ENCODE measurements around the gene KRTAP19-2. TPM values are rescaled to one million over a fixed set of nuclear protein-coding genes. Genes with fewer than 3 reads are reported as not detected.
A peak's percentile ranks its signal among the peaks of the same experiment; 100 is the strongest.

Gene KRTAP19-2
- total RNA-seq, 6 experiments from 2014 or later = not detected

- Mint-ChIP-seq H3K4me1 (ENCODE audit: low read depth) (no peaks in the 10 kb centered on the region), H3K27me3 (ENCODE audit: insufficient read depth) (no peaks in the 10 kb centered on the region; the same call in 1 of the 2 replicates)
- DNase-seq = no peak
Measured at GRCh38 chr21:30479259-30479658, 8.0 kb downstream of the KRTAP19-2 start.

GRCh38 chr21:30478004-30478403, 9.2 kb downstream of the KRTAP19-2 start:
- H3K4me1 Mint-ChIP-seq (ENCODE audit: low read depth) = no peaks in the 10 kb centered on the region

More at GRCh38 chr21:30479259-30479658, 8.0 kb downstream of the KRTAP19-2 start:
- Mint-ChIP-seq H3K9me3 (peaks cover 33% of the 10 kb centered on the region), H3K4me3 (no peak overlapping the region), H3K36me3 (ENCODE audit: low read depth) (no peaks in the 10 kb centered on the region), H3K27ac (no peak overlapping the region)
- no peak for TF ChIP-seq CTCF (IDR thresholded peaks at IDR 0.05)

GRCh38 chr21:30468900-30469714, 18.1 kb downstream of the KRTAP19-2 start:
- Mint-ChIP-seq H3K36me3 (ENCODE audit: low read depth) (no peaks in the 10 kb centered on the region), H3K27ac (no peak overlapping the region), H3K4me3 (no peak overlapping the region), H3K4me1 (ENCODE audit: low read depth) (no peaks in the 10 kb centered on the region), H3K9me3 (peaks cover 37% of the 10 kb centered on the region), H3K27me3 (ENCODE audit: insufficient read depth) (no peaks in the 10 kb centered on the region)
- no peak for TF ChIP-seq CTCF (IDR thresholded peaks at IDR 0.05)
- DNase-seq = no peak

More at GRCh38 chr21:30478004-30478403, 9.2 kb downstream of the KRTAP19-2 start:
- H3K27ac Mint-ChIP-seq = no peak overlapping the region
- H3K9me3 Mint-ChIP-seq = peaks cover 39% of the 10 kb centered on the region
- no peaks in the 10 kb centered on the region for H3K36me3 Mint-ChIP-seq (ENCODE audit: low read depth)
- H3K27me3 Mint-ChIP-seq (ENCODE audit: insufficient read depth) = no peaks in the 10 kb centered on the region; the same call in 1 of the 2 replicates
- no peak for TF ChIP-seq CTCF (IDR thresholded peaks at IDR 0.05)
- no peak overlapping the region for H3K4me3 Mint-ChIP-seq
- DNase-seq = no peak

GRCh38 chr21:30463713-30464112, 23.5 kb downstream of the KRTAP19-2 start:
- no peak for DNase-seq
- Mint-ChIP-seq H3K9me3 (peaks cover 40% of the 10 kb centered on the region), H3K27ac (no peak overlapping the region), H3K36me3 (ENCODE audit: low read depth) (no peaks in the 10 kb centered on the region), H3K4me1 (ENCODE audit: low read depth) (no peaks in the 10 kb centered on the region), H3K27me3 (ENCODE audit: insufficient read depth) (no peaks in the 10 kb centered on the region; the same call in 1 of the 2 replicates), H3K4me3 (no peak overlapping the region)
- TF ChIP-seq CTCF (IDR thresholded peaks at IDR 0.05) = peak; percentile 68

GRCh38 chr21:30448514-30448913, 38.7 kb downstream of the KRTAP19-2 start:
- DNase-seq = no peak
- no peaks in the 10 kb centered on the region for H3K36me3 Mint-ChIP-seq (ENCODE audit: low read depth)
- TF ChIP-seq CTCF (IDR thresholded peaks at IDR 0.05) = no peak
- no peak overlapping the region for H3K27ac Mint-ChIP-seq
- H3K9me3 Mint-ChIP-seq = peaks cover 38% of the 10 kb centered on the region
- H3K27me3 Mint-ChIP-seq (ENCODE audit: insufficient read depth) = no peaks in the 10 kb centered on the region
- H3K4me3 Mint-ChIP-seq = no peak overlapping the region
- H3K4me1 Mint-ChIP-seq (ENCODE audit: low read depth) = no peaks in the 10 kb centered on the region

Measured in HFFc6 (cell line).